SIG-M5 treated with dmso at 0.1 percent for 504 hours (cell line): ENCODE data around the gene CCL24.
"Not testable (repeated sequence)": the region's sequence is repeated elsewhere in the genome, so short reads cannot be mapped to it uniquely, and the experiment has no call there.

Experiments
- DNase-seq: peaks from one replicate; lab custom pipeline; 2025; ENCODE audit not compliant: unreplicated experiment; lab: John Stamatoyannopoulos, UW

Gene CCL24

DNA sequence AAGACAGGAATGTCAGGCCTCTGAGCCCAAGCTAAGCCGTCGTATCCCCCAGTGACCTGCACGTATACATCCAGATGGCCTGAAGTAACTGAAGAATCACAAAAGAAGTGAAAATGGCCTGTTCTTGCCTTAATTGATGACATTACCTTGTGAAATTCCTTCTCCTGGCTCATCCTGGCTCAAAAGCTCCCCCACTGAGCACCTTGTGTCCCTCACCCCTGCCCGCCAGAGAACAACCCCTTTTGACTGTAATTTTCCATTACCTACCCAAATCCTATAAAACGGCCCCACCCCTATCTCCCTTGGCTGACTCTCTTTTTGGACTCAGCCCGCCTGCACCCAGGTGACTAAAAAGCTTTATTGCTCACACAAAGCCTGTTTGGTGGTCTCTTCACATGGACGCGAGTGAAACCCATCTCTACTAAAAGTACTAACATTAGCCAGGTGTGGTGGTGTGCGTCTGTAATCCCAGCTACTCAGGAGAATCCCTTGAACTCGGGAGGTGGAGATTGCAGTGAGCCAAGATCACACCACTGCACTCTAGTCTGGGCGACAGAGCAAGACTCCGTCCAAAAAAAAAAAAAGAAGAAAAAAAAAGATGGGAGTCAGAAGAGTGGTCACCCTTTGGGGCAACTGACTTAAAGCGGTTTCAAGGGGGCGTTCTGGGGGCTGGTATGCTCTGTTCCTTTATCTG lies 25.3 kb downstream of the CCL24 start:
- not testable (repeated sequence) for DNase-seq

DNA sequence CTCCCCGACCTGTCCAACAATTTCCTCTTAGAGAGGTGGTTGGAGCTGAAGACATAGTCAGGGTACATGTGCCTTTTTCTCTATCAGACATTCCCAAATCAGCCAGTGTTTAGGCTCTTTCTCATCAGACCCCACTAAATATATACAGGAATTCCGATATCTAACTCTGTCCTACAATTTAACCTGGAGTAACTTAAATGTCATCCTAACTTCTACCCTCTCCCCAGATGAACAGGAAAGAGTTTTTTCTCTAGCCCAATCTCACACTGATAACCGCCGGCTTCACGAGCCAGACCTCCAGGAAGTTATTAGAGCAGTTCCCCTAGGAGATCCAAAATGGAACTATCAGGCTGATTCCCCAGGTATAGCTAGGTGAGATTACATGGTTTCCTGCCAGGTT lies 30.5 kb downstream of the CCL24 start:
- DNase-seq: not testable (repeated sequence)

DNA sequence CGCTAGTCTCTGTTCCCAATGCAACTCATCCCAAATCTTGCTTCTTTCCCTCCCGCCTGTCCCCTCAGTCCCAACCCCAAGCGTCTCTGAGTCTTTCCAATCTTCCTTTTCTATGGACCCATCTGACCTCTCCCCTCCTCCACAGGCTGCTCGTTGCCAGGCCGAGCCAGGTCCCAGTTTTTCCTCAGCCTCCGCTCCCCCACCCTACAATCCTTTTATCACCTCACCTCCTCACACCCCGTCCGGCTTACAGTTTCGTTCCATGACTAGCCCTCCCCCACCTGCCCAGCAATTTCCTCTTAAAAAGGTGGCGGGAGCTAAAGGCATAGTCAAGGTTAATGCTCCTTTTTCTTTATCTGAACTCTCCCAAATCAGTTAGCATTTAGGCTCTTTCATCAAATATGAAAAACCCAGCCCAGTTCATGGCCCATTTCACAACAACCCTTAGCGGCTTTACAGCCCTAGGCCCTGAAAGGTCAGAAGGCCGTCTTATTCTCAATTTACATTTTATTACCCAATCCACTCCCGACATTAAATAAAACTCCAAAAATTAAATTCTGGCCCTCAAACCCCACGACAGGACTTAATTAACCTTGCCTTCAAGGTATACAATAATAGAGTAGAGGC lies 32.8 kb downstream of the CCL24 start:
- not testable (repeated sequence) for DNase-seq

DNA sequence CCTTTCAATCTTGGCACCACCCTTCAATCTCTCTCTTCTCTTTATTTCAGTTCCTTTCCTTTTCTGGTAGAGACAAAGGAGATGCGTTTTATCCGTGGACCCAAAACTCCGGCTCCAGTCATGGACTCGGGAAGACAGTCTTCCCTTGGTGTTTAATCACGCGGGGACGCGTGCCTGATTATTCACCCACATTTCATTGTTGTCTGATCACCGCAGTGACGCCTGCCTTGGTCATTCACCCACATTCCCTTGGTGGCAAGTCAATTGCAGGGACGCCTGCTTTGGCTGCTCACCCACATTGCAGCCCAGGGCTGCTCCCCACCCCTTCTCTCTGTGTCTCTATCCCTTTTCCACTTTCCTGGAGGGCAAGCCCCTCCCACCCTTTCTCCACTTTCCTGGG lies 34.1 kb downstream of the CCL24 start:
- DNase-seq: not testable (repeated sequence)

DNA sequence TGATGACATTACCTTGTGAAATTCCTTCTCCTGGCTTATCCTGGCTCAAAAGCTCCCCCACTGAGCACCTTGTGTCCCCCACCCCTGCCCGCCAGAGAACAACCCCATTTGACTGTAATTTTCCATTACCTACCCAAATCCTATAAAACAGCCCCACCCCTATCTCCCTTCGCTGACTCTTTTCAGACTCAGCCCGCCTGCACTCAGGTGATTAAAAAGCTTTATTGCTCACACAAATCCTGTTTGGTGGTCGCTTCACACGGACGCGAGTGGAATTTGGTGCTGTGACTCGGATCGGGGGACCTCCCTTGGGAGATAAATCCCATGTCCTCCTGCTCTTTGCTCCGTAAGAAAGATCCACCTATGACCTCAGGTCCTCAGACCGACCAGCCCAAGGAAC lies 34.6 kb downstream of the CCL24 start:
- DNase-seq: not testable (repeated sequence)

DNA sequence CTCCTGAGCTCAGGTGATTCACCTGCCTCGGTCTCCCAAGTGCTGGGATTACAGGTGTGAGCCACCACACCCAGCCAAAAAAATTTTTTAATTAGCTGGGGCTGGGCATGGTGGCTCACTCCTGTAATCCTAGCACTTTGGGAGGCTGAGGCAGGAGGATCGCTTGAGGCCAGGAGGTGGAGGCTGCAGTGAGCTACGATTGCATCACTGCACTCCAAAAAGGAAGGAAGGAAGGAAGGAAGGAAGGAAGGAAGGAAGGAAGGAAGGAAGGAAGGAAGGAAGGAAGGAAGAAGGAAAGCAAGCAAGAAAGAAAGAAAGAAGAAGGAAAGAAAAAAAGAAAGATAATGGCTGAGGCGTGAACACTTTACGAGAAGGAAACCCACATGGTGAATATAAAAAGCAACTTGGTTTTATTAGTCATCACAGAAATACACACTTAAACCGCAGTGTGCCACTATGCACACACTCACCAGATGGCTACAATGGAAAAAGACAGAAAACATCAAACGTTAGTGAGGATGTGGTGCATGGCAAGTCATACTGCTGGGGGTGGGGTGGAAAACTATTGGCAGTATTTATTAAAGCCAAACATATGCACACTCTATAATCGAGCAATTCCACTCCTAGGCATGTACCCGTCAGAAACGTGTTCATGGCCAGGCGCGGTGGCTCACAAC lies 37.2 kb downstream of the CCL24 start:
- DNase-seq: peak; percentile 49

DNA sequence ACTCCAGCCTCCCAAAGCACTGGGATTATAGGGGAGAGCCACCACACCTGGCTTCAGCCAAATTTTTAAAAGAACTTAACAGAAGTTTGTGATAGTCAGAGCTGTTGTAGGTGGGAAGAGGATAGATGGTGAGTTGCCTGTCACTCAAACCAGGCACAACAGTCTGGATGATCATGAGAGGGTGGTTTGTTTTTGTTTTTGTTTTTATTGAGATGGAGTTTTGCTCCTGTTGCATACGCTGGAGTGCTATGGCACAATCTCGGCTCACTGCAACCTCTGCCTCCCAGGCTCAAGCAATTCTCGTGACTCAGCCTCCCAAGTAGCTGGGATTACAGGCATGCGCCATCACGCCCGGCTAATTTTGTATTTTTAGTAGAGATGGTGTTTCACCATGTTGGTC lies 39.6 kb downstream of the CCL24 start:
- not testable (repeated sequence) for DNase-seq

DNA sequence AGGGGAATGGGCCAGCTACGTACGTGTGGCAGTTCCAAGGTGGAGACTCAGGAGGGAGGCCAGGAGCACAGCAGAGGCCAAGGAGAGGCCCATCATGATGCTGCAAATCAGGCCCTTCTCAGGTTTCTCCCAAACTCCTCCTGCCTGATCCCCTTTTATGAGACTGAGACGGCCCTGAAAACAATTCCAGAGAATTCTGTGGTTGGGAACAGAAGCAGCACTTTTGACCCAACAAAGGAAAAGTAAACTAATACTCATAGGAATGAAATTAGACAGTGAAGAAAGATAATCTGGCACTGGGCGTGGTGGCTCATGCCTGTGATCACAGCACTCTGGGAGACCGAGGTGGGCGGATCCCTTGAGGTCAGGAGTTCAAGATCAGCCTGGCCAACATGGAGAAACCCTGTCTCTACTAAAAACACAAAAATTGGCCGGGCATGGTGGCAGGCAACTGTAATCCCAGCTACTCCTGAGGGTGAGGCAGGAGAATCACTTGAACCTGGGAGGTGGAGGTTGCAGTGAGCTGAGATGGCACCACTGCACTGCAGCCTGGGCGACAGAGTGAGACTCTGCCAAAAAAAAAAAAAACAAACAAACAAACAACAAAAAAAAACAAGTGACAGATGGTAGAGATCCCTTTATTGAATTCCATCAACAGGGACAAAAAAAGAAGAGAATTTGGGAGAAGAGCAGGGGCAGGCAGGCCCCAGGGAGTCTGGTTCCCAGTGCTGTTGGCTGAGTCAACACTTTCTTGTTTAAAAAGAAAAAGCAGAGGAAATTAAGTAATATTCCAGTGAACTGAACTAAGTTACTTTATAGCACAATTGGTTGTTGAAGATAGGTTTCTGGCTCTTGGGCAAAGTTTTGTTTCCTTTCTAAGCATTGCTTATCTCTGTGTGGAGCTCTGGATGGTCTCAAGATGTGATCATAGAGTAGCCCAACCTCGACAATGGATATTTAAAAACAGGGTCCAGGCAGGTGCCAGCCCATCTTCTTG lies 41.2 kb downstream of the CCL24 start, which contains the start of gene CCL26:
CCL26 (minus strand) TSS at position 131 of the 997 bp plus-strand sequence; CDS start at position 96, 35 bp downstream.
- peak; percentile 7 for DNase-seq

DNA sequence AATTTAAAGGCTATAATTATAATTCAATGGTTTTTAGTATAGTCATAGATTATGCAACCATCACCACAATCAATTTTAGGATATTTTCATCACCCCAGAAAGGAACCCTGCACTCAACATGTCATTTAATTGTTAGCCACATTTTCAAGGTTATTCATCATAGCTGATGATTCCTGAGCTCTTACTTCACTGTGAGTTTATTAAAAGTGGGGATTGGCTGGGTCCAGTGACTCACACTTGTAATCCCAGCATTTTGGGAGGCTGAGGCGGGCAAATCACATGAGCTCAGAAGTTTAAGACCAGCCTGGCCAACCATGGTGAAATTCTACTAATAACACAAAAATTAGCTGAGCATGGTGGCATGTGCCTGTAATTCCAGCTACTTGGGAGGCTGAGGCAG lies 42.4 kb downstream of the CCL24 start:
- DNase-seq: no peak

DNA sequence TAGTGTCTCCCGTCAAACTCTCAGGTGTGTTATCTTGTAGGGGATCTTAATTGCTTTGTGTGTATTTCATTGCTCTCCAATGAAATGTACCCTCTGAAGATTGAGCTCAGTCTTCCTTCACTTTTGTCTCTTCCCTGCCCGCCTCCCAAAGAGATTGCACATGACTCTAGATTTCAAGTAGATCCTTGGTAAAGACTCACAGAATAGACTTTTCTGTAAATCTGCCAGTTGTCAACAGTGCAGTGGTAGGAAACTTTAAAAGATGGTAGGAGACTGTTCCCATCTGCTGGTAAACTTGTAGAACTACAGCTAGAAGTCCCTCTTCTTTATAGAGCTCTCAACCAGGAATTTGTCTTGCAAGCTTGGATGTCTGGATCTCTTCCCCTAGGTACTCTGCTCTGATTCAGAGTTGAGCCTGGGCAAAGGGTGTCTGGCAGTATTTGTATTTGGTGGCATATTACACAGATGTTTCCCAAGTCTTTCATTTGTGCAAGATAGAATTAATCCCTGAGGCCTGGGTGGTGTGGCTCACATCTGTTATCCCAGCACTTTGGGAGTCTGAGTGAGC lies 51.2 kb downstream of the CCL24 start:
- peak; percentile 84 for DNase-seq

DNA sequence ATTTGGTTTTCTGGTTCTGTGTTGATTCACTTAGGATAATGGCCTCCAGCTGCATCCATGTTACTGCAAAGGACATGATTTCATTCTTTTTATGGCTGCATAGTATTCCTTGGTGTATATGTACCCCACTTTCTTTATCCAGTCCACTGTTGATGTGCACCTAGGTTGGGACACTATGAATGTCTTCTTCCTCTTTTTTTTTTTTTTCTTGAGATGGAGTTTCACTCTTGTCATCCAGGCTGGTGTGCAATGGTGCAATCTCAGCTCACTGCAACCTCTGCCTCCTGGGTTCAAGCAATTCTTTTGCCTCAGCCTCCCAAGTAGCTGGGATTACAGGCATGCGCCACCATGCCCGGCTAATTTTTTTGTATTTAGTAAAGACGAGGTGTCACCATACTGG lies 51.8 kb downstream of the CCL24 start:
- DNase-seq: peak; percentile 13
